ENCODE data around the gene BARHL1. TPM values are rescaled to one million over a fixed set of nuclear protein-coding genes. Genes with fewer than 3 reads are reported as not detected.
A peak's percentile ranks its signal among the peaks of the same experiment; 100 is the strongest.

Gene BARHL1
- total RNA-seq, 1 experiment from 2014 or later, result not detected

DNA sequence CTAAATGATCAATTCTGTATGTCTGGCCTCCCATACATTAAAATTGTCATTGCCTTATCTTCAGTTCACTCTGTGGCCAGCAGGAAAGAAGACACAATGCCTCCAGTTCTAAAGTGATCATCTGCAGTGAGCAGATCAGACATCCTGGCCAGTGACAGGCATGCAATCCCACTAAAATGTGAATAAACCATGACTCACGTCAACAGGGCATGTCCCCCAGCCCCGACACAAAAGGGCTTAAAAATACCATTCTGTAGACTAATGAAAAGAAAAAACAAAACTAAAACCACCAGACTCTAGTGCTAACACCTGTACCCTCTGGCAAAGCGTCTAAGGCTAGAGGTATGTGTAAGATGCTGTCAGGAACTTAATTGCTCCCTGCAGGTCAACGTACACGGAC lies 48.9 kb downstream of the BARHL1 start:
- CTCF ChIA-PET, result no interaction called here

DNA sequence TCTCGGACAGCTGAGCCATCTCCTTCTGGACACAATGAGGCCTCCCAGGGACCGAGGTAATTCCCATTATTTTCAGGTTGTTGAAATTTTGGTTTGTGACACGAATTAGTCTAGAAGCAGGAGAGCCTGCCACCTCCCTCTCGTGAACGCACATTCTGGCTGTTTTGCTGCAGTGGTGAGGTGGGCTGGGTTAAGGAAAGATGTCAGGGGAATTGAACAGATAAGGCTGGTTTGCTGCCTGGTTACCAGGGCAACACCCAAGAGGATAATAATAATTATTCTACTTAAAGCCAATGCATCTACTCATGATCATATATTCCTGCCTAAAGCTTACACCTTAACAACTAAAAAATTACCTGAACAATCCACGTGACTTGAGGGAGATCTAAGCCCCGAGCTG lies 49.3 kb downstream of the BARHL1 start:
- H3K27ac ChIP-seq (ENCODE audit: low read depth, low read length), result no peak overlapping the region
- TF ChIP-seq FOSL1 (IDR thresholded peaks at IDR 0.05; ENCODE audit: low read depth) (no peak), EZH2 (IDR thresholded peaks at IDR 0.05) (no peak), RAD21 (IDR thresholded peaks at IDR 0.05; ENCODE audit: low read depth) (no peak), CEBPB (IDR thresholded peaks at IDR 0.05; ENCODE audit: low read depth) (no peak), POLR2AphosphoS5 (IDR thresholded peaks at IDR 0.05; ENCODE audit: low read depth, low read length) (no peak), ELF1 (IDR thresholded peaks at IDR 0.05; ENCODE audit: borderline replicate concordance, low read depth) (no peak), EZH2phosphoT487 (IDR thresholded peaks at IDR 0.05; ENCODE audit: borderline replicate concordance) (no peak)
- H4K20me1 ChIP-seq (ENCODE audit: insufficient read depth), result no peaks in the 10 kb centered on the region
- no peaks in the 10 kb centered on the region; the same call in 1 of the 2 replicates for H3K79me2 ChIP-seq (ENCODE audit: insufficient read depth, low read length)
- no peaks in the 10 kb centered on the region for H3K4me1 ChIP-seq (ENCODE audit: control insufficient read depth in 1 of 2, insufficient read depth in 2 of 2, low read length in 2 of 2)
- no peak overlapping the region for H3K4me3 ChIP-seq (replicated peaks in 1 of 2; ENCODE audit: low read depth in 1 of 2, low read length in 2 of 2)
- peaks cover 18 to 56% of the 10 kb centered on the region in 2 experiments for H3K36me3 ChIP-seq (ENCODE audit: control insufficient read depth in 1 of 2, insufficient read depth in 2 of 2, low read length in 2 of 2)
- no peaks in the 10 kb centered on the region for H3K27me3 ChIP-seq (ENCODE audit: insufficient read depth, low read length)
- no peak overlapping the region for H2AFZ ChIP-seq (ENCODE audit: low read depth, low read length, poor library complexity, severe bottlenecking)
- POLR2A ChIA-PET, result no interaction called here
- H3K9ac ChIP-seq (ENCODE audit: low read length), result no peak overlapping the region
- no peaks in the 10 kb centered on the region for H3K9me3 ChIP-seq (ENCODE audit: control insufficient read depth in 1 of 2, insufficient read depth in 1 of 2, low read depth in 1 of 2, low read length in 2 of 2)
- intact Hi-C loops (cut with micrococcal nuclease), result no loop called here
- DNase-seq (ENCODE audit: low read depth, low spot score) (no peak), ATAC-seq (no peak)
- no TSS peak for BruUV-seq (replicated peaks)
- no peak overlapping the region for H3K4me2 ChIP-seq (ENCODE audit: low read length)
- RAD21 ChIA-PET (ENCODE audit: low non-redundant PET in 1 of 2, low total read pairs in 2 of 2, uncharacterized antibody in 2 of 2, unreplicated experiment in 2 of 2), result no interaction called here
- H3K9me2 ChIP-seq (ENCODE audit: insufficient read depth), result no peaks in the 10 kb centered on the region
- CTCF ChIA-PET, result no interaction called here

More for the DNA sequence above, 48.9 kb downstream of the BARHL1 start:
- RAD21 ChIA-PET (ENCODE audit: low non-redundant PET in 1 of 2, low total read pairs in 2 of 2, uncharacterized antibody in 2 of 2, unreplicated experiment in 2 of 2), result no interaction called here
- no peaks in the 10 kb centered on the region for H3K9me2 ChIP-seq (ENCODE audit: insufficient read depth)
- no peak for DNase-seq (ENCODE audit: low read depth, low spot score)
- POLR2A ChIA-PET, result no interaction called here
- peaks cover 18 to 55% of the 10 kb centered on the region in 2 experiments for H3K36me3 ChIP-seq (ENCODE audit: control insufficient read depth in 1 of 2, insufficient read depth in 2 of 2, low read length in 2 of 2)
- H3K4me3 ChIP-seq (replicated peaks in 1 of 2; ENCODE audit: low read depth in 1 of 2, low read length in 2 of 2), result no peak overlapping the region
- no peaks in the 10 kb centered on the region for H3K27me3 ChIP-seq (ENCODE audit: insufficient read depth, low read length)
- no peaks in the 10 kb centered on the region for H3K9me3 ChIP-seq (ENCODE audit: control insufficient read depth in 1 of 2, insufficient read depth in 1 of 2, low read depth in 1 of 2, low read length in 2 of 2)
- no peak overlapping the region for H3K4me2 ChIP-seq (ENCODE audit: low read length)
- H3K27ac ChIP-seq (ENCODE audit: low read depth, low read length), result no peak overlapping the region
- H2AFZ ChIP-seq (ENCODE audit: low read depth, low read length, poor library complexity, severe bottlenecking), result no peak overlapping the region
- intact Hi-C loops (cut with micrococcal nuclease), result no loop called here
- ATAC-seq, result peak; percentile 32; the same call in 1 of the 2 replicates
- no TSS peak for BruUV-seq (replicated peaks)
- H3K9ac ChIP-seq (ENCODE audit: low read length), result no peak overlapping the region
- no peak for TF ChIP-seq CBX3 (IDR thresholded peaks at IDR 0.05; ENCODE audit: low read depth)
- TF ChIP-seq JUND (IDR thresholded peaks at IDR 0.05), result no peak
- TF ChIP-seq, protein P1, sequence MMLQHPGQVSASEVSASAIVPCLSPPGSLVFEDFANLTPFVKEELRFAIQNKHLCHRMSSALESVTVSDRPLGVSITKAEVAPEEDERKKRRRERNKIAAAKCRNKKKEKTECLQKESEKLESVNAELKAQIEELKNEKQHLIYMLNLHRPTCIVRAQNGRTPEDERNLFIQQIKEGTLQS (IDR thresholded peaks at IDR 0.05), result no peak
- no peaks in the 10 kb centered on the region; the same call in 1 of the 2 replicates for H3K79me2 ChIP-seq (ENCODE audit: insufficient read depth, low read length)
- no peaks in the 10 kb centered on the region for H4K20me1 ChIP-seq (ENCODE audit: insufficient read depth)
- H3K4me1 ChIP-seq (ENCODE audit: control insufficient read depth in 1 of 2, insufficient read depth in 2 of 2, low read length in 2 of 2), result no peaks in the 10 kb centered on the region

Data from HCT116 (cell line).